Measurements from ENCODE around the gene PCED1A. TPM values are rescaled to one million over a fixed set of nuclear protein-coding genes. Genes with fewer than 3 reads are reported as not detected.
A peak's percentile ranks its signal among the peaks of the same experiment; 100 is the strongest.
"Not testable (repeated sequence)": the region's sequence is repeated elsewhere in the genome, so short reads cannot be mapped to it uniquely, and the experiment has no call there.

Gene PCED1A
- total and polyA plus RNA-seq, 2 donors from 2014 or later = 43.6 to 47.7 TPM

DNA sequence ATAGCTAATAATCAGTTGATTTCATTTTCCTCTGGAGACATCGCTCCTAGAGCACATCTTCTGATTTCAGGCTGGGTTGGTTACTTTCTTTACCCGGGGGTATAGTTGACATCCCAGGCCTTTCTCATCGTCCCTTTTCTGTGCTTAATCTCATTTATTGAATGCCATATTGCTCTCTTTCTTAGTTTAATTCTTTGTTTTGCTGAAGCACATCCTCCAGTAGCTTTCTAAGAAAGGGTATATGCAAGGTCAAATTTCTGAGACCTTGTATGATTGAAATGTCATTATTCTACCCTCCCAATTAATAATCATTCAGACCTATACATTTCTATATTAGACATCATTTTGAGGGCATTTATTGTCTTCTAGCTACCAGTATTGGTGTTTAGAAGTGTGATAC lies 28.3 kb downstream of the PCED1A start:
- no peak overlapping the region for H3K9ac ChIP-seq (ENCODE audit: low read length in 3 of 3)
- TF ChIP-seq, protein P1, sequence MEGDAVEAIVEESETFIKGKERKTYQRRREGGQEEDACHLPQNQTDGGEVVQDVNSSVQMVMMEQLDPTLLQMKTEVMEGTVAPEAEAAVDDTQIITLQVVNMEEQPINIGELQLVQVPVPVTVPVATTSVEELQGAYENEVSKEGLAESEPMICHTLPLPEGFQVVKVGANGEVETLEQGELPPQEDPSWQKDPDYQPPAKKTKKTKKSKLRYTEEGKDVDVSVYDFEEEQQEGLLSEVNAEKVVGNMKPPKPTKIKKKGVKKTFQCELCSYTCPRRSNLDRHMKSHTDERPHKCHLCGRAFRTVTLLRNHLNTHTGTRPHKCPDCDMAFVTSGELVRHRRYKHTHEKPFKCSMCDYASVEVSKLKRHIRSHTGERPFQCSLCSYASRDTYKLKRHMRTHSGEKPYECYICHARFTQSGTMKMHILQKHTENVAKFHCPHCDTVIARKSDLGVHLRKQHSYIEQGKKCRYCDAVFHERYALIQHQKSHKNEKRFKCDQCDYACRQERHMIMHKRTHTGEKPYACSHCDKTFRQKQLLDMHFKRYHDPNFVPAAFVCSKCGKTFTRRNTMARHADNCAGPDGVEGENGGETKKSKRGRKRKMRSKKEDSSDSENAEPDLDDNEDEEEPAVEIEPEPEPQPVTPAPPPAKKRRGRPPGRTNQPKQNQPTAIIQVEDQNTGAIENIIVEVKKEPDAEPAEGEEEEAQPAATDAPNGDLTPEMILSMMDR (IDR thresholded peaks at IDR 0.05; ENCODE audit: borderline replicate concordance, extremely low read depth, insufficient read depth) = no peak
- H3K4me3 ChIP-seq (ENCODE audit: low read length in 3 of 3) = no peak overlapping the region
- DNase-seq (no peak), FAIRE-seq (no peak)
- no peaks in the 10 kb centered on the region for H3K27me3 ChIP-seq (ENCODE audit: control insufficient read depth, insufficient read depth, low read length)
- H3K9me3 ChIP-seq (ENCODE audit: control insufficient read depth in 2 of 3, insufficient read depth in 1 of 3, low read length in 3 of 3) = peaks cover 0 to 5% (median 3%) of the 10 kb centered on the region in 3 donors
- no peaks in the 10 kb centered on the region for H3K36me3 ChIP-seq (ENCODE audit: control insufficient read depth in 2 of 3, insufficient read depth in 3 of 3, low read length in 3 of 3)
- intact Hi-C loops (cut with DNase I) = no loop called here
- no peak overlapping the region for H3K27ac ChIP-seq (ENCODE audit: low read depth in 2 of 2, low read length in 2 of 2)
- H3K4me1 ChIP-seq (ENCODE audit: control insufficient read depth in 2 of 3, insufficient read depth in 2 of 3, low read depth in 1 of 3, low read length in 3 of 3) = no peaks in the 10 kb centered on the region

DNA sequence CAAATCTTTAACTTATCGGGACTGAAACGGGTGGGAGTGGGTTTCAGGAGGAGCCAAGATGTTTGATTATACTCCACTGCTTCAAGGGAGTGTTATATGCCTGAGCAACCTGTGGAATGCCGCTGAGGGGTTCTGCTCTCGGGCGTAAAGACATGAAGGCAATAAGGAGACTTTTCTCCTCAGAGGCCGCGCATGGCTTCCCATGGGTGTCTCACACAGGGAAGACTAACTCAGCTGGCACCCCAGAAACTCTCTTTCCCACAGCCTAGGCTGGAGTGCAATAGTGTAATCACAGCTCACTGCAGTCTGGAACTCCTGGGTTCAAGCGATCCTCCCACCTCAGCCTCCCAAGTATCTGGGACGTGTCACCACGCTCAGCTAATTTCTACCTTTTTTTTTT lies 30.8 kb downstream of the PCED1A start:
- peak in 4 of 5 donors; percentile 16 to 64 (median 60) for DNase-seq
- FAIRE-seq = no peak
- TF ChIP-seq, protein P1 (IDR thresholded peaks at IDR 0.05; ENCODE audit: borderline replicate concordance, extremely low read depth, insufficient read depth) = no peak

DNA sequence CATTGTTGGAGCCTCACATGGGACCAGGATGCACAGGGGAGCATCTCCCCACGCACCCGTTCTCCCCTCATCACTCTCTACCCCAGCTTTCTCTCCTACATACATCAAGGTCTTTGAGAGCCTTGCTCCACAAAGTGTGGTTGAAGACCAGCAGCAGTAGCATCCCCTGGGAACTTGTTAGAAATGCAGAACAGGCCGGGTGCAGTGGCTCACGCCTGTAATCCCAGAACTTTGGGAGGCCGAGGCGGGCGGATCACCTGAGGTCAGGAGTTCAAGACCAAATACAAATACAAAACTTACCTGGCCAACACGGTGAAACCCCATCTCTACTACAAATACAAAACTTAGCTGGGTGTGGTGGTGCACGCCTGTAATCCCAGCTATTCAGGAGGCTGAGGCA lies 32.5 kb downstream of the PCED1A start:
- H3K9me3 ChIP-seq (ENCODE audit: control insufficient read depth in 2 of 3, insufficient read depth in 1 of 3, low read length in 3 of 3); H3K27ac ChIP-seq (ENCODE audit: low read depth in 2 of 2, low read length in 2 of 2); FAIRE-seq; intact Hi-C loops (cut with DNase I); H3K36me3 ChIP-seq (ENCODE audit: control insufficient read depth in 2 of 3, insufficient read depth in 3 of 3, low read length in 3 of 3); H3K4me1 ChIP-seq (ENCODE audit: control insufficient read depth in 2 of 3, insufficient read depth in 2 of 3, low read depth in 1 of 3, low read length in 3 of 3); H3K4me3 ChIP-seq (ENCODE audit: low read length in 3 of 3); H3K27me3 ChIP-seq (ENCODE audit: control insufficient read depth, insufficient read depth, low read length); H3K9ac ChIP-seq (ENCODE audit: low read length in 3 of 3): not testable (repeated sequence)
- DNase-seq = peak in 1 of 5 donors; percentile 8

More for the DNA sequence above, 30.8 kb downstream of the PCED1A start:
- no peak overlapping the region for H3K27ac ChIP-seq (ENCODE audit: low read depth in 2 of 2, low read length in 2 of 2)
- H3K9ac ChIP-seq (ENCODE audit: low read length in 3 of 3) = no peak overlapping the region
- peaks cover 3% of the 10 kb centered on the region for H3K27me3 ChIP-seq (ENCODE audit: control insufficient read depth, insufficient read depth, low read length)
- H3K4me3 ChIP-seq (ENCODE audit: low read length in 3 of 3) = no peak overlapping the region
- no peaks in the 10 kb centered on the region for H3K36me3 ChIP-seq (ENCODE audit: control insufficient read depth in 2 of 3, insufficient read depth in 3 of 3, low read length in 3 of 3)
- peaks cover 0 to 5% (median 3%) of the 10 kb centered on the region in 3 donors for H3K9me3 ChIP-seq (ENCODE audit: control insufficient read depth in 2 of 3, insufficient read depth in 1 of 3, low read length in 3 of 3)
- intact Hi-C loops (cut with DNase I) = no loop called here
- peaks cover 0 to 3% (median 0%) of the 10 kb centered on the region in 3 donors for H3K4me1 ChIP-seq (ENCODE audit: control insufficient read depth in 2 of 3, insufficient read depth in 2 of 3, low read depth in 1 of 3, low read length in 3 of 3)

DNA sequence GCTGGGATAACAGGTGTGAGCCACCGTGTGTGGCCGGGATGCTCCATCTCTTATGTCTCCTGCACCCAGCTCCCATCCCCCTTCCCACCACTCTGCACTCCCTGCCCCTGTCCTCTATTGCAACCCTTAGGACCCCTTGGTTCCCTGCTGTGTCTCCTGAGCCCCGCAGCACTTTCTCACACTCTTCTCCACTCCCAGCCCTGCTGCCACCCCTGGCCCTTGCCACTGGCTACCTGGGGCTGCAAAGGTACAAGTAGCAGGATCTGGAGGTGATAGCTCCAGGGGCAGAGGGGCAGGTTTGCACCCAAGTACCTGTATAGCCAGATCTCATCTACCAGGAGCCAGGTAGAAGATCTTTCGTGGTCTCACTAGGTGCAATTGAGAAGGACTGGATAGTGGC lies 33.4 kb downstream of the PCED1A start:
- FAIRE-seq (no peak), DNase-seq (peak in 1 of 5 donors; percentile 34)
- Histone ChIP-seq H3K9ac (ENCODE audit: low read length in 3 of 3) (no peak overlapping the region), H3K4me1 (ENCODE audit: control insufficient read depth in 2 of 3, insufficient read depth in 2 of 3, low read depth in 1 of 3, low read length in 3 of 3) (peaks cover 0 to 3% (median 0%) of the 10 kb centered on the region in 3 donors), H3K9me3 (ENCODE audit: control insufficient read depth in 2 of 3, insufficient read depth in 1 of 3, low read length in 3 of 3) (peaks cover 0 to 3% (median 0%) of the 10 kb centered on the region in 3 donors), H3K27ac (ENCODE audit: low read depth in 2 of 2, low read length in 2 of 2) (no peak overlapping the region), H3K36me3 (ENCODE audit: control insufficient read depth in 2 of 3, insufficient read depth in 3 of 3, low read length in 3 of 3) (no peaks in the 10 kb centered on the region), H3K27me3 (ENCODE audit: control insufficient read depth, insufficient read depth, low read length) (peaks cover 5% of the 10 kb centered on the region), H3K4me3 (ENCODE audit: low read length in 3 of 3) (no peak overlapping the region)
- intact Hi-C loops (cut with DNase I) = no loop called here
- TF ChIP-seq, protein P1 (IDR thresholded peaks at IDR 0.05; ENCODE audit: borderline replicate concordance, extremely low read depth, insufficient read depth) = no peak

Measured in kidney (tissue), 14 donors.